ENCODE measurements around the gene RYR3. TPM values are rescaled to one million over a fixed set of nuclear protein-coding genes. Genes with fewer than 3 reads are reported as not detected.
A peak's percentile ranks its signal among the peaks of the same experiment; 100 is the strongest.

Gene RYR3
- total RNA-seq, 1 experiment from 2014 or later: 0.69 TPM

DNA sequence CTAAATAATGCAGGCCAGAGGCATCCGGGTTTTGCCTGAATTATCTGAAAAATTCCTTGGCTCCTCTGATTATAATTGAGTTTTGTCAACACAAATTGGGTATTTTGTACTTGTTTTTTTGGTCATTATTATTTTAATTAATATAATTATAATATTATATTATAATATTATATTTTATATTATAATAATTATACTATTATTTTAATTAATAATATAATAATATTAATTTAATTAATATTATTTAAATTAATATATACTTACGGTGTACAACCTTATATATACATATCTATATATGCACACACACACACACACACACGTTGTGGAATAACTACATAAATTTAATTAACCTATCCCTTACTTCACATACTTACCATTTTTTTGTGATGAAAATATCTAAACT lies 73.5 kb downstream of the RYR3 start:
- no peaks in the 10 kb centered on the region for H3K36me3 ChIP-seq (replicated peaks; ENCODE audit: control insufficient read depth, insufficient read depth, low read length)
- no peak overlapping the region for H3K4me3 ChIP-seq (ENCODE audit: insufficient read depth, low read depth, low read length)
- H3K27me3 ChIP-seq (ENCODE audit: control insufficient read depth, insufficient read depth, low read length): no peaks in the 10 kb centered on the region
- no peak for DNase-seq

DNA sequence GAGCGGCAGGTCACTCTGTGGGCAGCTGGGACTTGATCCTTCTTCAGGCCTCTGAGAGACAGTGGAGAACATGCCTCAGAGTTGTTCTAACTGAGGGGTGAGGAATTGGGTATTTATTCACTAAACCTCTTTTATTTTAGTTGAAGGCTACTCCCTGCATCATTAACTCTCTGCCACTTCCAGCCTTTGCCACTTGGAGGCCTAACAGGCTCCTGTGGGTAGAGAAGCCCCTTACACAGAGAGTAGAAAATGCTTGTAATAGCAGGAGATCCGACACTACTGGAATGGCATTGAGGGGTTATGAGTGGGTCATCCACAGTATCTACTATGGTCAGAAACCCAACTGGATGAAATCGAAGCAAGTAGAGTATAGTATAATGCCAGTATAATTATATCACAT lies 81.7 kb downstream of the RYR3 start:
- peak; percentile 30 for DNase-seq
- Histone ChIP-seq H3K27me3 (ENCODE audit: control insufficient read depth, insufficient read depth, low read length) (no peaks in the 10 kb centered on the region), H3K4me3 (ENCODE audit: insufficient read depth, low read depth, low read length) (no peak overlapping the region), H3K36me3 (replicated peaks; ENCODE audit: control insufficient read depth, insufficient read depth, low read length) (no peaks in the 10 kb centered on the region)

DNA sequence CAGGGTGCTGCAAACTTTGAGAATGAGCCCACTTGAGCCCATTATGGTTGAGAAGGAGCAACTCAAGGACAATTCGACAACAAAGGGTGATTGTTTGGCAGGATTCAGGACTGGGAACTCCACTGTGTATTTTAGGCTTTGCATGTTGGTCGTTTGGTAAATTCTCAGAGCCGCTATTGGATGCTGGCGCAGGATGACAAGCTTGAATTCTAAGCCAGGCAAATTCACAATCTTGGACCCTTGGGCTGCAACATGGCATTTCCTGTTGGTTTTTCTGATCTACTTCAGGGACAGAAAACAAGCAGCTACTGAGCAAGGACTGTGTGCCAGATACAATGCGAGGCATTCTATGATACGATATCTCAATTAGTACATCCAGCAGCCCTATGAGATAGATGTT lies 82.8 kb downstream of the RYR3 start:
- Histone ChIP-seq H3K4me3 (ENCODE audit: insufficient read depth, low read depth, low read length) (no peak overlapping the region), H3K27me3 (ENCODE audit: control insufficient read depth, insufficient read depth, low read length) (no peaks in the 10 kb centered on the region), H3K36me3 (replicated peaks; ENCODE audit: control insufficient read depth, insufficient read depth, low read length) (no peaks in the 10 kb centered on the region)
- no peak for DNase-seq

DNA sequence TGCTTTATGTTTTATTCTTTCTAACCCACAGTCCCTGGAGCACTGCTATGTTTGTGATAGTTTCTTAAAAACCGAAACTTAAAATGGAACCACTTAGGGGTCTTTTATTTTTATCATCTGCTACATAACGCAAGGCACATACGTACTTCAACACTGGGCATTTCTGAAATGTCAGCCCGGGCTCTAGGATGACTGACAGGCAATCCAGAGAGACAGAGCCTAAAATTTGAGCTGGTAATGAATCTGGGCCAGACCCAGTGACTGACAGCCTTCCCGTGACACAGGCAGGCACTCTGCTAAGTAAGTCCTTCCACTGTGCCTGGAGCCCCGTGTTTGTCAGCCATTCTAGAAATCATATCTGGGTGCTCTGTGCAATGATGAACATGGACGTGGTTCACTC lies 84.6 kb downstream of the RYR3 start:
- H3K4me3 ChIP-seq (ENCODE audit: insufficient read depth, low read depth, low read length): no peak overlapping the region
- H3K36me3 ChIP-seq (replicated peaks; ENCODE audit: control insufficient read depth, insufficient read depth, low read length): no peaks in the 10 kb centered on the region
- no peak for DNase-seq
- H3K27me3 ChIP-seq (ENCODE audit: control insufficient read depth, insufficient read depth, low read length): no peaks in the 10 kb centered on the region

DNA sequence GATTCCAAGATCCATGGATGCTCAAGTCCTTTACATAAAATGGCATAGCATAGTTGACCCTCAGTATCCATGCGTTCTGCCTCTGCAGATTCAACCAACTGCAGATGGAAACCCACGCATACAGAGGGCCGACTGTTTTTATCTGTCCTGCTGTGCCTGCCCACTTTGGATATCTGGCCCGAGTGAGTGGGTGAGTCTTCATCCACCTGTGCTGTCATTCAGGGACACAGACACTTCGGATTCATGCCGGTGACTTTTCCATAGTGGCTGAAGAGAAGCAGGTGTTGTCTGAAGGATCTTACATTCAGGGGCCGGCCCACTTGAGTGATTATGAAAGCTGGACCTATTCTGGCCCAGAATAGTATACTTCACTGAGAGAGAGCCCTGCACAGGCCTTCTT lies 85.1 kb downstream of the RYR3 start:
- Histone ChIP-seq H3K27me3 (ENCODE audit: control insufficient read depth, insufficient read depth, low read length) (no peaks in the 10 kb centered on the region), H3K4me3 (ENCODE audit: insufficient read depth, low read depth, low read length) (no peak overlapping the region), H3K36me3 (replicated peaks; ENCODE audit: control insufficient read depth, insufficient read depth, low read length) (no peaks in the 10 kb centered on the region)
- DNase-seq: no peak

DNA sequence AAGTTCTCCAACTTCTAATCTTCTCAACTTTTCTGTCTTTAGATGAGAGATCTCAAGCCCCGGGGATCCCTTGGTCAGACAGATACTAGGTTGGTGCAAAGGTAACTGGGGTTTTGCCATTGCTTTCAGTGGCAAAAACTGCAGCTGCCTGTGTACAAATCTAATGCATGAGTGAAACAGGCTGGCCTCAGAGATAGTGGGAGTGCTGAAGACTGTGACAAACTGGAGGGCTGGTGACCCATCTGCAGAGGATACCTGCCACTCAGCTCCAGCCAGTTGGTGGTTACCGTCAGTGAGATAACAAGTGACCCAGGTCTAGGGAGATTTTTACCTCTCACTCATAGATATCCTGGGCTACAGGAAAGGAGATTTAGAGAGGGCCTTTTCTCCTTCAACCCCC lies 85.7 kb downstream of the RYR3 start:
- no peaks in the 10 kb centered on the region for H3K27me3 ChIP-seq (ENCODE audit: control insufficient read depth, insufficient read depth, low read length)
- no peak overlapping the region for H3K4me3 ChIP-seq (ENCODE audit: insufficient read depth, low read depth, low read length)
- DNase-seq: no peak
- H3K36me3 ChIP-seq (replicated peaks; ENCODE audit: control insufficient read depth, insufficient read depth, low read length): no peaks in the 10 kb centered on the region

DNA sequence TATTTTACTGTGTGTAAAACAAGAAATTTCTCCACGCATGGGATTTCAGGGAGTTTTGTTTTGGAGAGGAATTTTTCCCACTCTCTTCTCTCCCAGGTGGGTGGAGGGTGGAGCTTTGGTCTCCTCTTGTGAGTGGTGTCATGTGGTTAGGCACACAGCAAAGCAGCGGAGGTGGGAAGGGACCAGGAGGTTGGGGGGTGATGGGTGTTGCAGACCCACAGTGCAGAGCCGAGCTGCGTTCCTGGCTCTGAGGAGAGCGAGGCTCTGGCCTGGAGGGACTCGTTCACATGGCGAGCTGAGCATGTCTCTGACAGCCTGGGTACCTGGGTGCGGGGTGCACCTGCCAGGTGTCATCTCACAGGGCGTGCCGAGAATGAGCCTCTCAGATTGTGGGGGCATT lies 87.8 kb downstream of the RYR3 start:
- no peaks in the 10 kb centered on the region for H3K36me3 ChIP-seq (replicated peaks; ENCODE audit: control insufficient read depth, insufficient read depth, low read length)
- H3K4me3 ChIP-seq (ENCODE audit: insufficient read depth, low read depth, low read length): no peak overlapping the region

DNA sequence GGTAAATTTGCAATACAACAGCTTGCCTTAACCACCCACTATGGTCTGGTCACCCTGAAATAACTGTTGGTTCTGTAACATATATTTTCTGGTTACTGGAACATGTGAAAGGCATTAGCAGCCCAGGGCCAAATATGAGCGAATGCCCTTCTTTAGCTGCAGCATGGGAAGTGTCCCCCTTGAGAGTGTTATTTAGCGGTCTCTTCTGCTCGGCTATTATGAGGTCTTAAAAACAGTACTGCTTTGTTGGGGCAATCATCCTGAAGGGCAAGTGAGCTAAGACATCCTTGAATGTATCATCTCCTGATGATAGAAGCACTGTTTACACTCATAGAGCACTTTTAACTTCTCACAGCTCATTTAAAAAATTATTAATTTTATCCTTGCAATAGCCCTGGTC lies 90.2 kb downstream of the RYR3 start:
- DNase-seq: no peak
- H3K27me3 ChIP-seq (ENCODE audit: control insufficient read depth, insufficient read depth, low read length): no peaks in the 10 kb centered on the region
- H3K36me3 ChIP-seq (replicated peaks; ENCODE audit: control insufficient read depth, insufficient read depth, low read length): no peaks in the 10 kb centered on the region
- H3K4me3 ChIP-seq (ENCODE audit: insufficient read depth, low read depth, low read length): no peak overlapping the region

More for the DNA sequence above, 87.8 kb downstream of the RYR3 start:
- no peaks in the 10 kb centered on the region for H3K27me3 ChIP-seq (ENCODE audit: control insufficient read depth, insufficient read depth, low read length)
- no peak for DNase-seq

DNA sequence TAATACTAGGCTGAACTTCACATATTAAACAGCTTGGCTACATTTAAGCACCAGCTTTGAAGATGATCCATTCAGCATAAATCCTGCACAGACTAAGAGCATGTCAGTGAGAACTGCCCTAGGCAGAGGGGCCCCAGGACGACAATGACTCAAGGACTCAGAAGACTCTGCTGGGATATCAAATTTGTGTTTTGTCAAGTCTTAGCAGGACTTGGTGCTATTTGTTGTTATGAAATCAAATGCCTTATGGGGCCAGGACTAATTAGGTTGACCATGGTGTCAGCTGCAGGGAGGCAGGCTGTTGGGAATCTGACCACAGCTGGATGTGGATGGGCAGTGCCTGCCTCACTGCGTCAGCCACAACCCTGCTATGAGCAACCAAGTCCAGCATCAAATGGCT lies 91.8 kb downstream of the RYR3 start:
- no peaks in the 10 kb centered on the region for H3K27me3 ChIP-seq (ENCODE audit: control insufficient read depth, insufficient read depth, low read length)
- DNase-seq: no peak
- H3K36me3 ChIP-seq (replicated peaks; ENCODE audit: control insufficient read depth, insufficient read depth, low read length): no peaks in the 10 kb centered on the region
- no peak overlapping the region for H3K4me3 ChIP-seq (ENCODE audit: insufficient read depth, low read depth, low read length)

DNA sequence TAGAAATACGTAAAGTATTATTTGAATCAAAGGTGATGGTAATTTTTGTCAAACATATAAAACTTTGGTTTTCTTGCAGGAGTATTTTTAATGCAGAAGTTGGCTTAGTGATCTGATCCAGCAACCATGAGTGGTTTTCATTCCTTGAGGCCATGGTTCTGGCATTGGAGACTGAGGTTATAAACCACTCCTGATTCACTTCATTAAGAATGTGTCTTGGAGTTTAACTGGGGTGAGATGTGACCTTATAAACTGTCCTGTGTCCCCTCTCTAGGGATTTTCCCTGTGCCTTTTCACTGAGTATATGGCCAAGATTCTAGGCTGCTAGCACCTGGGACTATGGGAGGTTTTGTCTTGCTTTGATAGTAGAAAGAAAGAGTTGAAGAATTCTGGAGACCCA lies 94.3 kb downstream of the RYR3 start:
- Histone ChIP-seq H3K27me3 (ENCODE audit: control insufficient read depth, insufficient read depth, low read length) (no peaks in the 10 kb centered on the region), H3K36me3 (replicated peaks; ENCODE audit: control insufficient read depth, insufficient read depth, low read length) (no peaks in the 10 kb centered on the region), H3K4me3 (ENCODE audit: insufficient read depth, low read depth, low read length) (no peak overlapping the region)
- no peak for DNase-seq

DNA sequence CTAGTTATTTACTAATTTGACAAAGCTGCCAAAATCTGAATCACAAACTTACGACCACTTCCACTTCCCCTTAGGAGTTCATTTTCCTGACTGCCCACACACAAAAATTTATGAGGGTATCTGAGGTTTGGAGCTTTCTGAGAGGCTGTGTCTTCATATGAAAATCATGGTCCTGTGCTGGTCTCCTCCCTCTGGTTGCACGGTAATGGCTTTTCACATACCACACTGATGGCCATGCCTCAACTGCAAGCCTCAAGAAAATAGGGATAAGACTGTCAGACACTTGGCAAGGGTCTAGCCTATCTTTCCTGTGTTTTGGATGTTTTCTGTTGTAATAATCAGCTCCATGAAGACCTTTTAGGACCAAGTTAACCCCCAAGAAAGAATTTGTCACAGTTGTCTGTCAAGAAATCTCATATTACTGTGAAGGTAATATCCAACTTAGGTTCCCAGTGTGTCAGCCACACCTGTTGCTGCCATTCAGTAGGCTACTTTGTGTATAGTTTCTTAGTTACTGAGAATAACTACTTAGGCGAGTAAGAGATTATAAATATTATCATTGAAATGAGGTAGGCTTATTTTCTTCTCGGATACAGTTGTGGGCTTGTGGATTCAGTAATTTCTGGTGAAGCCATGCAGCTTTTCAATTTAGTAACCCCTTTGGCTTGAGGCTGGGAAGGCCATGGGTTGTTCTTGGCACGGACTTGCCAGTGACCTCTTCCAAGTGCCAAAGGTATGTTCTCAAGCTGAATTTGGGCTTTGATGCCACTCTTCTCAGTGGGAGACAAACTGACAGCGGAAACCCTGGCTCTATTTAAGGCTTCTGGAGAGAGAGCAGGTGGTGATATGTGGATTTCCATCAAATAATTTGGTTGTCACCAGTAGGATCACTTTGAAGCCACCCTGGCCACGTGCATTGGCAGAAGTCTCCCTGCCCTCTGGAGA lies 101.1 kb downstream of the RYR3 start:
- DNase-seq: no peak
- Histone ChIP-seq H3K36me3 (replicated peaks; ENCODE audit: control insufficient read depth, insufficient read depth, low read length) (no peaks in the 10 kb centered on the region), H3K4me3 (ENCODE audit: insufficient read depth, low read depth, low read length) (no peak overlapping the region), H3K27me3 (ENCODE audit: control insufficient read depth, insufficient read depth, low read length) (no peaks in the 10 kb centered on the region)

DNA sequence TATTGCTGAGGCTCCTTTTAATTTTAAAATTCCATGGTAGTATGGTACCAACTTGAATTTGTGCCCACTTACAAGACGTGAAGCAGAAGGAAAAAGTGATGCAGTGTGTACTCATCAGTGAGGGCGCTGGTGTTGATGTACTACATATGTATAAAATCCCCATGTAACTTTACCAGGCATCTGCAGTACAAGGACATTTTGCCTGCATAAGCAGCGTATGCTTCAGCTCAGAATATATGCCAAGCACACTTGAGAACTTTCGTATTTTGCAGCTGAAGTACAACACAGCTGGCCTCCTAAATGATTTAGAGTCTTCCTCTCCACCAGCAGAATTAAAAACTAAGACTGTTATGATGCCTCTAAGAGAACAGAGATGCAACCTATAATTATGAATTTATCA lies 108.9 kb downstream of the RYR3 start:
- H3K4me3 ChIP-seq (ENCODE audit: insufficient read depth, low read depth, low read length): no peak overlapping the region
- H3K36me3 ChIP-seq (replicated peaks; ENCODE audit: control insufficient read depth, insufficient read depth, low read length): no peaks in the 10 kb centered on the region
- no peak for DNase-seq
- no peaks in the 10 kb centered on the region for H3K27me3 ChIP-seq (ENCODE audit: control insufficient read depth, insufficient read depth, low read length)

DNA sequence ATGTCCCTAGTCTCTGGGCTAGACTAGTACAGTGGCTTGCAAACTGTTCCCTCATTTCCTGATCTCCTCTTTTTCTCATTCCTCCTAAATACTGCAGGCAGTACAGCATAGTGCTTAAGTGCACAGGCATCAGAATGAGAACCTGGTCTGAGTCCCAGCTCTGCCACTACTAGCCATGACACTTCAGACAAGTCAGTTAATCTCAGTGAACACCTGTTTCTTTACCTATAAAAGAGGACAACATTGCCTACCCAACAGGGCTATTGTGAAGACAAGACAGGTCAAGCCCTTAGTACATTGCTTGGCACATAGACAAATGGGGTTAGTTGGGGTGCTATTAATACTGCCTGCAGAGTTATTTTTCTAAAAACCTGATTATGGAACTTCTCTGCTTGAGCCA lies 113.3 kb downstream of the RYR3 start:
- H3K36me3 ChIP-seq (replicated peaks; ENCODE audit: control insufficient read depth, insufficient read depth, low read length): no peaks in the 10 kb centered on the region
- DNase-seq: no peak
- H3K4me3 ChIP-seq (ENCODE audit: insufficient read depth, low read depth, low read length): no peak overlapping the region
- H3K27me3 ChIP-seq (ENCODE audit: control insufficient read depth, insufficient read depth, low read length): no peaks in the 10 kb centered on the region

DNA sequence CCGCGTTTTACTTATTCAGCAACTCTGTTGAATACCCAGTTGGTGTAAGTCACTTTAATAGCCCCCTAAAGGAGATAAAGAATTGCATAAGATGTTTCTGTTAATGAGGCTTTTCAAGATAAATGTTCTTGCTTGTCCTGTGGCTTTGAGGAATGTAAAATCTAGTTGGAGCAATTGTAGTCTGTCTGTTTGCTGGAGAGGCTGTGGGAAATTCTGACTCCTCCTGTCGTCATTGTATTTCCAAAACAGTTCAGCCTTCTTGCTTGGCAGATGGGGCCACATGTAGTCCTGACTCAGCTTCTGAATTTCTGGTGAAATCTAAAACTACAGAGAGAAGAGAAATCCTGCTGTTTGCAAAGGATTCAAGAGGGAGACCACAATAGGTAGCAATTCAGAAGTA lies 114.4 kb downstream of the RYR3 start:
- Histone ChIP-seq H3K27me3 (ENCODE audit: control insufficient read depth, insufficient read depth, low read length) (no peaks in the 10 kb centered on the region), H3K36me3 (replicated peaks; ENCODE audit: control insufficient read depth, insufficient read depth, low read length) (no peaks in the 10 kb centered on the region), H3K4me3 (ENCODE audit: insufficient read depth, low read depth, low read length) (no peak overlapping the region)
- DNase-seq: no peak

DNA sequence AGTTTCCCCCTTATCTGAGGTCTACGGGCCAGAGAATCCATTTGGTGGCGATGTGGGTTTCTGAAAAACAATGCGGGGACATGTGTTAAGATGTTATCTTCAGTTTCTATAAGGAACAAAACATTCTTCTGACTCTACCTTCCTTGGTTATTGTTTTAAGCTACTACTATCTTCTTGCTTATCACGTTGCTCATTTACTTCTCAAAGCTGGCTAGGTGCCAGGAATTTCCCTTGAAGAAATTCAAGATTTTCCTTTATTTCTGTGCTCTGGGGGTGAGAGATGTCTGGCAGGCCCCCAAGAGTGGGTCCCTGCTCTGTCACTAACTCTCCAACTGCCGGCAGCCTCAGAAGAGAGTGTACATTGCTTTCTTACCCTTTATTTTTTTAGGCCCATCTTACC lies 119.8 kb downstream of the RYR3 start:
- no peaks in the 10 kb centered on the region for H3K27me3 ChIP-seq (ENCODE audit: control insufficient read depth, insufficient read depth, low read length)
- DNase-seq: no peak
- H3K36me3 ChIP-seq (replicated peaks; ENCODE audit: control insufficient read depth, insufficient read depth, low read length): no peaks in the 10 kb centered on the region
- H3K4me3 ChIP-seq (ENCODE audit: insufficient read depth, low read depth, low read length): no peak overlapping the region

DNA sequence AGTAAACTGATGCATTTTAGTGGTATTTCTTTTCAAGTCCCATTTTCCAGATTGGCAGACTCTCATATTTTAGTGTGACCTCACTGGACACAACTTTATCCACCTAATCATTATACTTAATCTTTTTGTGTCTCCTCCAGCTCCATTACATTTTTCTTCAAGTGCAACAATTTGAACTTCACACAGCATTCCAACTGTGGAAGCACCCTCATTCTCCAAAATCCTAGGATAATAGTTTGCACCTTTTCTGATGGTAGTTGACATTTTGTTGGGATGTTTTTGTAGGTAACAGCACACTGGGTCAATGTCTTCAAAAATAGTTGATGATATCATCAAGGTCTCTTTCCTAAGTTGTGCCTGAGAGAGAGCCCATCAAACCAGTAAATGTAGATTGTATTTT lies 123.1 kb downstream of the RYR3 start:
- Histone ChIP-seq H3K4me3 (ENCODE audit: insufficient read depth, low read depth, low read length) (no peak overlapping the region), H3K36me3 (replicated peaks; ENCODE audit: control insufficient read depth, insufficient read depth, low read length) (no peaks in the 10 kb centered on the region), H3K27me3 (ENCODE audit: control insufficient read depth, insufficient read depth, low read length) (no peaks in the 10 kb centered on the region)
- no peak for DNase-seq

Measured in H7 (cell line).